ENCODE data around the gene LRWD1. TPM values are rescaled to one million over a fixed set of nuclear protein-coding genes. Genes with fewer than 3 reads are reported as not detected.

Gene LRWD1
- total and polyA plus RNA-seq, 9 of the 15 experiments (the other 6 are each of a cell fraction or from before 2014, with no cell fraction given): 0.61 to 66.0 (median 33.2) TPM

DNA sequence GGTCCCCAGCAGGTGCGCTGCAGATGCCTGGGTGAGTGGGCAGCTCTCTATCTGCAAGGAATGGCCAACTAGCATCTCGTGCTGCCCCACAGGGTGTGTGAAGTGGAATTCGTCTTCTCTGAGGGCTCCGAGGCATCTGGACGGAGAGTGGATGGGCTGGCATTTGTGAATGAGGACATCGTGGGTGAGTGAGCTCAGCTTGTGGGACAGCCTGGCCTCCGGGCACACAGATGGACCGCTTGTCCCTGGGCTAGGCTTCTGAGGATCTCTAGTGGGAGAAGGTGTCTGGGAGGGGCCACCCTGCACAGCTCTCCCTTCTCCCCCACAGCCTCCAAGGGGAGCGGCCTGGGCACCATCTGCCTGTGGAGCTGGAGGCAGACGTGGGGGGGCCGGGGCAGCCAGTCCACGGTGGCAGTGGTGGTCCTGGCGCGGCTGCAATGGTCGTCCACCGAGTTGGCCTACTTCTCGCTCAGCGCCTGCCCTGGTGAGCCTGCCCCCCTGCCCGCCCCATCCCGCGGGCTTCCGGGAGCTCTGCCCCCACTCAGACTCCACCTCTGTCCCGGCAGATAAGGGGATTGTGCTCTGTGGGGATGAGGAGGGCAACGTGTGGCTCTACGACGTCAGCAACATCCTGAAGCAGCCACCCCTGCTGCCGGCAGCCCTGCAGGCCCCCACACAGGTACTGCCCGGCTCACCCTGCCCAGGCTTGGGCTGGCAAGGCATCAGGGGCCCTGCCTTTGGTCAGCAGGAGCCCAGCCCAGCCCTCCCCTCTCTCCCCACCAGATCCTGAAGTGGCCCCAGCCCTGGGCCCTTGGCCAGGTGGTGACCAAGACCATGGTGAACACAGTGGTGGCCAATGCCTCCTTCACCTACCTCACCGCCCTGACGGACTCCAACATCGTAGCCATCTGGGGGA, 7.6 kb downstream of the LRWD1 start (continued):
- TF ChIP-seq, protein P1, sequence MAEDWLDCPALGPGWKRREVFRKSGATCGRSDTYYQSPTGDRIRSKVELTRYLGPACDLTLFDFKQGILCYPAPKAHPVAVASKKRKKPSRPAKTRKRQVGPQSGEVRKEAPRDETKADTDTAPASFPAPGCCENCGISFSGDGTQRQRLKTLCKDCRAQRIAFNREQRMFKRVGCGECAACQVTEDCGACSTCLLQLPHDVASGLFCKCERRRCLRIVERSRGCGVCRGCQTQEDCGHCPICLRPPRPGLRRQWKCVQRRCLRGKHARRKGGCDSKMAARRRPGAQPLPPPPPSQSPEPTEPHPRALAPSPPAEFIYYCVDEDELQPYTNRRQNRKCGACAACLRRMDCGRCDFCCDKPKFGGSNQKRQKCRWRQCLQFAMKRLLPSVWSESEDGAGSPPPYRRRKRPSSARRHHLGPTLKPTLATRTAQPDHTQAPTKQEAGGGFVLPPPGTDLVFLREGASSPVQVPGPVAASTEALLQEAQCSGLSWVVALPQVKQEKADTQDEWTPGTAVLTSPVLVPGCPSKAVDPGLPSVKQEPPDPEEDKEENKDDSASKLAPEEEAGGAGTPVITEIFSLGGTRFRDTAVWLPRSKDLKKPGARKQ (CRISPR knock-in tag; IDR thresholded peaks at IDR 0.05): no peak
- TF ChIP-seq ILK (tag; IDR thresholded peaks at IDR 0.05; ENCODE audit: borderline replicate concordance, low read depth): no peak
- no peak for TF ChIP-seq ZNF165 (CRISPR knock-in tag; IDR thresholded peaks at IDR 0.05; ENCODE audit: borderline replicate concordance)
- 0 out of 2 replicates have a peak, but pooled peaks have one; percentile 72 for TF ChIP-seq HNRNPL (IDR thresholded peaks at IDR 0.05; ENCODE audit: low read depth, low read length)
- no peak for TF ChIP-seq TCF7 (IDR thresholded peaks at IDR 0.05; ENCODE audit: borderline replicate concordance)
- TF ChIP-seq SRSF3 (IDR thresholded peaks at IDR 0.05; ENCODE audit: insufficient read depth, low read length): no peak
- TF ChIP-seq SLC30A9 (CRISPR knock-in tag; IDR thresholded peaks at IDR 0.05): no peak
- TF ChIP-seq, protein P2, sequence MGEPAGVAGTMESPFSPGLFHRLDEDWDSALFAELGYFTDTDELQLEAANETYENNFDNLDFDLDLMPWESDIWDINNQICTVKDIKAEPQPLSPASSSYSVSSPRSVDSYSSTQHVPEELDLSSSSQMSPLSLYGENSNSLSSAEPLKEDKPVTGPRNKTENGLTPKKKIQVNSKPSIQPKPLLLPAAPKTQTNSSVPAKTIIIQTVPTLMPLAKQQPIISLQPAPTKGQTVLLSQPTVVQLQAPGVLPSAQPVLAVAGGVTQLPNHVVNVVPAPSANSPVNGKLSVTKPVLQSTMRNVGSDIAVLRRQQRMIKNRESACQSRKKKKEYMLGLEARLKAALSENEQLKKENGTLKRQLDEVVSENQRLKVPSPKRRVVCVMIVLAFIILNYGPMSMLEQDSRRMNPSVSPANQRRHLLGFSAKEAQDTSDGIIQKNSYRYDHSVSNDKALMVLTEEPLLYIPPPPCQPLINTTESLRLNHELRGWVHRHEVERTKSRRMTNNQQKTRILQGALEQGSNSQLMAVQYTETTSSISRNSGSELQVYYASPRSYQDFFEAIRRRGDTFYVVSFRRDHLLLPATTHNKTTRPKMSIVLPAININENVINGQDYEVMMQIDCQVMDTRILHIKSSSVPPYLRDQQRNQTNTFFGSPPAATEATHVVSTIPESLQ (CRISPR knock-in tag; IDR thresholded peaks at IDR 0.05): no peak
- peak; percentile 84 for TF ChIP-seq RBM22 (IDR thresholded peaks at IDR 0.05; ENCODE audit: low read depth, low read length, poor library complexity, severe bottlenecking)
- TF ChIP-seq ESRRB (CRISPR knock-in tag; IDR thresholded peaks at IDR 0.05; ENCODE audit: borderline replicate concordance): no peak
- no peak for TF ChIP-seq ATF1 (CRISPR knock-in tag; IDR thresholded peaks at IDR 0.05)
- TF ChIP-seq ATF1 (tag; IDR thresholded peaks at IDR 0.05): peak; percentile 37; the same call in 1 of the 2 replicates
- TF ChIP-seq ELF2 (CRISPR knock-in tag; IDR thresholded peaks at IDR 0.05): no peak
- TF ChIP-seq, protein P3, sequence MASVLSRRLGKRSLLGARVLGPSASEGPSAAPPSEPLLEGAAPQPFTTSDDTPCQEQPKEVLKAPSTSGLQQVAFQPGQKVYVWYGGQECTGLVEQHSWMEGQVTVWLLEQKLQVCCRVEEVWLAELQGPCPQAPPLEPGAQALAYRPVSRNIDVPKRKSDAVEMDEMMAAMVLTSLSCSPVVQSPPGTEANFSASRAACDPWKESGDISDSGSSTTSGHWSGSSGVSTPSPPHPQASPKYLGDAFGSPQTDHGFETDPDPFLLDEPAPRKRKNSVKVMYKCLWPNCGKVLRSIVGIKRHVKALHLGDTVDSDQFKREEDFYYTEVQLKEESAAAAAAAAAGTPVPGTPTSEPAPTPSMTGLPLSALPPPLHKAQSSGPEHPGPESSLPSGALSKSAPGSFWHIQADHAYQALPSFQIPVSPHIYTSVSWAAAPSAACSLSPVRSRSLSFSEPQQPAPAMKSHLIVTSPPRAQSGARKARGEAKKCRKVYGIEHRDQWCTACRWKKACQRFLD (CRISPR knock-in tag; IDR thresholded peaks at IDR 0.05): no peak
- TF ChIP-seq PTTG1 (tag; IDR thresholded peaks at IDR 0.05; ENCODE audit: low read depth): no peak
- TF ChIP-seq, protein P4, sequence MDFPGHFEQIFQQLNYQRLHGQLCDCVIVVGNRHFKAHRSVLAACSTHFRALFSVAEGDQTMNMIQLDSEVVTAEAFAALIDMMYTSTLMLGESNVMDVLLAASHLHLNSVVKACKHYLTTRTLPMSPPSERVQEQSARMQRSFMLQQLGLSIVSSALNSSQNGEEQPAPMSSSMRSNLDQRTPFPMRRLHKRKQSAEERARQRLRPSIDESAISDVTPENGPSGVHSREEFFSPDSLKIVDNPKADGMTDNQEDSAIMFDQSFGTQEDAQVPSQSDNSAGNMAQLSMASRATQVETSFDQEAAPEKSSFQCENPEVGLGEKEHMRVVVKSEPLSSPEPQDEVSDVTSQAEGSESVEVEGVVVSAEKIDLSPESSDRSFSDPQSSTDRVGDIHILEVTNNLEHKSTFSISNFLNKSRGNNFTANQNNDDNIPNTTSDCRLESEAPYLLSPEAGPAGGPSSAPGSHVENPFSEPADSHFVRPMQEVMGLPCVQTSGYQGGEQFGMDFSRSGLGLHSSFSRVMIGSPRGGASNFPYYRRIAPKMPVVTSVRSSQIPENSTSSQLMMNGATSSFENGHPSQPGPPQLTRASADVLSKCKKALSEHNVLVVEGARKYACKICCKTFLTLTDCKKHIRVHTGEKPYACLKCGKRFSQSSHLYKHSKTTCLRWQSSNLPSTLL (IDR thresholded peaks at IDR 0.05): no peak
- TF ChIP-seq OTX1 (CRISPR knock-in tag; IDR thresholded peaks at IDR 0.05): no peak

Data from K562 (cell line).